Measurements from ENCODE around the gene PLEKHA5. TPM values are rescaled to one million over a fixed set of nuclear protein-coding genes. Genes with fewer than 3 reads are reported as not detected.
"Not testable (repeated sequence)": the region's sequence is repeated elsewhere in the genome, so short reads cannot be mapped to it uniquely, and the experiment has no call there.

PLEKHA5 gene
- total RNA-seq, 1 experiment from 2014 or later, result 14.0 TPM

GRCh38 chr12:19224746-19225145 is 95.2 kb downstream of the PLEKHA5 start:
- no peaks in the 10 kb centered on the region for H3K9me3 ChIP-seq (ENCODE audit: low read depth, low read length, poor library complexity, severe bottlenecking)
- POLR2A ChIA-PET (ENCODE audit: low non-redundant PET), result no interaction called here
- intact Hi-C loops (cut with micrococcal nuclease; ENCODE audit: unreplicated experiment), result no loop called here

GRCh38 chr12:19227190-19227879 is 97.8 kb downstream of the PLEKHA5 start:
- ChIA-PET POLR2A (ENCODE audit: low non-redundant PET) (no interaction called here), CTCF (no interaction called here)
- intact Hi-C loops (cut with micrococcal nuclease; ENCODE audit: unreplicated experiment), result no loop called here
- Histone ChIP-seq H3K27me3 (replicated peaks; ENCODE audit: insufficient read depth, low read depth, low read length, poor library complexity) (no peaks in the 10 kb centered on the region), H3K36me3 (ENCODE audit: insufficient read depth, low read length, poor library complexity, severe bottlenecking) (no peaks in the 10 kb centered on the region), H3K4me3 (ENCODE audit: low read depth, low read length, poor library complexity, severe bottlenecking) (no peak overlapping the region), H3K27ac (ENCODE audit: low read depth, low read length, poor library complexity, severe bottlenecking) (no peak overlapping the region), H3K9me3 (ENCODE audit: low read depth, low read length, poor library complexity, severe bottlenecking) (no peaks in the 10 kb centered on the region), H3K4me1 (ENCODE audit: insufficient read depth, low read length, poor library complexity, severe bottlenecking) (peaks cover 15% of the 10 kb centered on the region)
- DNase-seq (ENCODE audit: low spot score), result peak; percentile 59
- BruUV-seq (replicated peaks), result no TSS peak
- no peak for TF ChIP-seq EZH2 (IDR thresholded peaks at IDR 0.05; ENCODE audit: borderline replicate concordance, low read depth, low read length, poor library complexity, severe bottlenecking)
- no peak for TF ChIP-seq CTCF (conservative IDR thresholded peaks at IDR 0.05; ENCODE audit: low read depth, low read length)

More at GRCh38 chr12:19224746-19225145, 95.2 kb downstream of the PLEKHA5 start:
- DNase-seq (ENCODE audit: low spot score), result no peak
- Histone ChIP-seq H3K27ac (ENCODE audit: low read depth, low read length, poor library complexity, severe bottlenecking) (no peak overlapping the region), H3K27me3 (replicated peaks; ENCODE audit: insufficient read depth, low read depth, low read length, poor library complexity) (no peaks in the 10 kb centered on the region), H3K4me1 (ENCODE audit: insufficient read depth, low read length, poor library complexity, severe bottlenecking) (peaks cover 15% of the 10 kb centered on the region), H3K4me3 (ENCODE audit: low read depth, low read length, poor library complexity, severe bottlenecking) (no peak overlapping the region), H3K36me3 (ENCODE audit: insufficient read depth, low read length, poor library complexity, severe bottlenecking) (no peaks in the 10 kb centered on the region)
- no TSS peak for BruUV-seq (replicated peaks)
- TF ChIP-seq CTCF (conservative IDR thresholded peaks at IDR 0.05; ENCODE audit: low read depth, low read length) (no peak), EZH2 (IDR thresholded peaks at IDR 0.05; ENCODE audit: borderline replicate concordance, low read depth, low read length, poor library complexity, severe bottlenecking) (no peak)
- CTCF ChIA-PET, result no interaction called here

- CTCF ChIA-PET, result no interaction called here
- H3K27me3 ChIP-seq (replicated peaks; ENCODE audit: insufficient read depth, low read depth, low read length, poor library complexity), result no peaks in the 10 kb centered on the region
- H3K36me3 ChIP-seq (ENCODE audit: insufficient read depth, low read length, poor library complexity, severe bottlenecking), result no peaks in the 10 kb centered on the region
- BruUV-seq (replicated peaks), result no TSS peak
- intact Hi-C loops (cut with micrococcal nuclease; ENCODE audit: unreplicated experiment), result no loop called here
- TF ChIP-seq EZH2 (IDR thresholded peaks at IDR 0.05; ENCODE audit: borderline replicate concordance, low read depth, low read length, poor library complexity, severe bottlenecking), result no peak
- no peak for TF ChIP-seq CTCF (conservative IDR thresholded peaks at IDR 0.05; ENCODE audit: low read depth, low read length)
- POLR2A ChIA-PET (ENCODE audit: low non-redundant PET), result no interaction called here
- DNase-seq (ENCODE audit: low spot score), result no peak
- H3K4me1 ChIP-seq (ENCODE audit: insufficient read depth, low read length, poor library complexity, severe bottlenecking), result peaks cover 15% of the 10 kb centered on the region
- no peaks in the 10 kb centered on the region for H3K9me3 ChIP-seq (ENCODE audit: low read depth, low read length, poor library complexity, severe bottlenecking)
- no peak overlapping the region for H3K27ac ChIP-seq (ENCODE audit: low read depth, low read length, poor library complexity, severe bottlenecking)
- no peak overlapping the region for H3K4me3 ChIP-seq (ENCODE audit: low read depth, low read length, poor library complexity, severe bottlenecking)
Observed at GRCh38 chr12:19227880-19228210, 98.3 kb downstream of the PLEKHA5 start.

GRCh38 chr12:19229021-19229420 is 99.5 kb downstream of the PLEKHA5 start:
- CTCF ChIA-PET; BruUV-seq (replicated peaks); intact Hi-C loops (cut with micrococcal nuclease; ENCODE audit: unreplicated experiment); POLR2A ChIA-PET (ENCODE audit: low non-redundant PET); H3K27ac ChIP-seq (ENCODE audit: low read depth, low read length, poor library complexity, severe bottlenecking); DNase-seq (ENCODE audit: low spot score); H3K9me3 ChIP-seq (ENCODE audit: low read depth, low read length, poor library complexity, severe bottlenecking); H3K27me3 ChIP-seq (replicated peaks; ENCODE audit: insufficient read depth, low read depth, low read length, poor library complexity); H3K36me3 ChIP-seq (ENCODE audit: insufficient read depth, low read length, poor library complexity, severe bottlenecking); H3K4me3 ChIP-seq (ENCODE audit: low read depth, low read length, poor library complexity, severe bottlenecking): not testable (repeated sequence)
- peaks cover 16% of the 10 kb centered on the region for H3K4me1 ChIP-seq (ENCODE audit: insufficient read depth, low read length, poor library complexity, severe bottlenecking)

All from A673 (cell line).